Measurements from ENCODE around the gene PDLIM1. TPM values are rescaled to one million over a fixed set of nuclear protein-coding genes. Genes with fewer than 3 reads are reported as not detected.
"Not testable (repeated sequence)": the region's sequence is repeated elsewhere in the genome, so short reads cannot be mapped to it uniquely, and the experiment has no call there.

PDLIM1 gene
- total and polyA plus RNA-seq, 2 of the 8 experiments (the other 6 are each of a cell fraction or from before 2014, with no cell fraction given): 169 to 245 TPM

DNA sequence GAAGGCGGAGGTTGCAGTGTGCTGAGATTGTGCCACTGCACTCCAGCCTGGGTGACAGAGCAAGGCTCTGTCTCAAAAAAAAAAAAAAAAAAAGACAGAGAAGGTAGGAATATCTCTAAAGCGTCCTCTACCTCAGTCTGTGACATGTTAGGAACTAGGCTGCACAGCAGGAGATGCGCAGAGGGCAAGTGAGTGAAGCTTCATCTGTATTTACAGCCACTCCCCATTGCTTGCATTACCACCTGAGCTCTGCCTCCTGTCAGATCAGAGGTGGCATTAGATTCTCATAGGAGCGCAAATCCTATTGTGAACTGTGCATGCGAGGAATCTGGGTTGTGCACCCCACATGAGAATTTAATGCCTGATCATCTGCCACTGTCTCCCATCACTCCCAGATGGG, 87.9 kb downstream of the PDLIM1 start:
- Histone ChIP-seq H2BK5ac (ENCODE audit: low read depth, low read length) (peak overlapping the region; percentile 55; the same call in 1 of the 2 replicates), H2BK12ac (ENCODE audit: low read depth, low read length) (0 out of 2 replicates have a peak overlapping the region, but pooled peaks have one; percentile 7)
- H2BK15ac ChIP-seq (ENCODE audit: low read length); H2AK5ac ChIP-seq (ENCODE audit: low read depth, low read length); H4K91ac ChIP-seq (replicated peaks; ENCODE audit: insufficient read length, low read length); H3K56ac ChIP-seq (replicated peaks; ENCODE audit: insufficient read length, low read depth, low read length); DNase-seq (ENCODE audit: low read depth in 1 of 2, low spot score in 2 of 2); FAIRE-seq; H3K4ac ChIP-seq (replicated peaks; ENCODE audit: insufficient read length, low read depth, low read length); H3K18ac ChIP-seq (ENCODE audit: extremely low read depth, low read length); H4K20me1 ChIP-seq (replicated peaks in 1 of 2; ENCODE audit: control insufficient read depth in 1 of 2, insufficient read depth in 2 of 2, low read length in 2 of 2); H3K23me2 ChIP-seq (ENCODE audit: low read depth, low read length); H4K8ac ChIP-seq (ENCODE audit: extremely low read depth, insufficient read depth, low read length); H3K9me3 ChIP-seq (ENCODE audit: insufficient read depth in 2 of 2, low read depth in 1 of 2, low read length in 1 of 2); H3K27me3 ChIP-seq (replicated peaks in 1 of 4; ENCODE audit: control insufficient read depth in 3 of 4, extremely low read depth in 1 of 4, insufficient read depth in 3 of 4, low read length in 3 of 4); H3K79me2 ChIP-seq (ENCODE audit: control insufficient read depth in 1 of 2, insufficient read depth in 2 of 2, low read length in 2 of 2); H3K23ac ChIP-seq (ENCODE audit: insufficient read length); H3K9ac ChIP-seq (replicated peaks in 1 of 4; ENCODE audit: extremely low read depth in 1 of 4, low read depth in 3 of 4, low read length in 3 of 4); H4K5ac ChIP-seq (ENCODE audit: insufficient read length, low read depth, low read length); H3K14ac ChIP-seq (ENCODE audit: insufficient read length); H3K36me3 ChIP-seq (ENCODE audit: control insufficient read depth in 2 of 4, insufficient read depth in 4 of 4, low read length in 3 of 4); H3K4me1 ChIP-seq (replicated peaks in 1 of 4; ENCODE audit: control insufficient read depth in 3 of 4, insufficient read depth in 4 of 4, low read length in 3 of 4); H2BK20ac ChIP-seq (ENCODE audit: low read length); H3K79me1 ChIP-seq (ENCODE audit: low read depth, low read length); H3K4me3 ChIP-seq (ENCODE audit: extremely low read depth in 1 of 4, insufficient read depth in 2 of 4, low read depth in 3 of 4, low read length in 4 of 4); H2AFZ ChIP-seq (ENCODE audit: low read length); H3K27ac ChIP-seq (ENCODE audit: low read depth, low read length); H2BK120ac ChIP-seq (replicated peaks; ENCODE audit: low read depth, low read length); H3K4me2 ChIP-seq (ENCODE audit: insufficient read depth in 1 of 2, low read depth in 2 of 2, low read length in 2 of 2): not testable (repeated sequence)
- CTCF ChIA-PET (ENCODE audit: partially characterized antibody): interaction anchor here (0.7 to 4.0 kb wide), 9 partner anchors 8 to 174 kb away, joined by 3 to 68 read pairs (median 6); no protein-coding TSS in a partner anchor
- WGBS, 2 experiments (ENCODE audit: extremely low coverage in 1 of 2, insufficient coverage in 1 of 2, insufficient read length in 1 of 2, insufficient replicate concordance in 2 of 2, low coverage in 1 of 2, low lambda C conversion rate in 2 of 2, missing lambda C conversion rate in 1 of 2): 84% methylated on average over 5 of the region's 5 CpGs; no CpG with 5 or more reads in 1 of the 2 experiments
- POLR2A ChIA-PET (ENCODE audit: partially characterized antibody): interaction anchor here (0.8 to 3.6 kb wide), 3 partner anchors 8 to 32 kb away, joined by 4 to 32 read pairs (median 5); no protein-coding TSS in a partner anchor

All from H1 (cell line).